Muscle layer of colon (tissue), 2 donors: ENCODE data around the gene TMEM205.
A peak's percentile ranks its signal among the peaks of the same experiment; 100 is the strongest.

Source experiments
- H3K27ac ChIP-seq: one replicate; pipeline ENCODE4 v1.7.0; 2013; ENCODE audit warnings: low read depth, mild to moderate bottlenecking, low read length, moderate library complexity
- H3K27me3 ChIP-seq, 2 donors: one replicate each; pipeline ENCODE4 v1.7.0; 2013; ENCODE audit warnings: low read length in 2 of 2, mild to moderate bottlenecking in 2 of 2; ENCODE audit not compliant: insufficient read depth in 2 of 2, control insufficient read depth in 1 of 2
- H3K36me3 ChIP-seq: one replicate; pipeline ENCODE4 v1.7.0; 2013; ENCODE audit warnings: mild to moderate bottlenecking, low read length; ENCODE audit not compliant: insufficient read depth
- H3K4me1 ChIP-seq: one replicate; pipeline ENCODE4 v1.7.0; 2013; ENCODE audit warnings: mild to moderate bottlenecking, low read length; ENCODE audit not compliant: insufficient read depth
- H3K4me3 ChIP-seq, 2 donors: one replicate each; pipeline ENCODE4 v1.7.0; 2013; ENCODE audit warnings: low read length in 2 of 2, low read depth in 1 of 2, mild to moderate bottlenecking in 1 of 2, moderate library complexity in 1 of 2
- H3K9ac ChIP-seq: one replicate; pipeline ENCODE4 v1.7.0; 2013; ENCODE audit warnings: low read length
- H3K9me3 ChIP-seq: one replicate; pipeline ENCODE4 v1.7.0; 2013; ENCODE audit warnings: mild to moderate bottlenecking, low read length
- donor health status: abdominal sarcoma.
- donor health status: Adenocarcinoma of cecum.

TMEM205 gene

GRCh38 chr19:11346104-11346940, at the start of gene TMEM205, which contains the start of gene CCDC159:
Gene TMEM205 (minus strand): TSS chr19:11346268. CDS start chr19:11345619, 649 bp downstream.
Gene CCDC159 (plus strand): TSS chr19:11346519. CDS start chr19:11346607, 88 bp downstream.
- Histone ChIP-seq H3K9me3 (no peaks in the 10 kb centered on the region), H3K36me3 (peaks cover 13% of the 10 kb centered on the region), H3K4me1 (peaks cover 24% of the 10 kb centered on the region), H3K9ac (peak within 1 kb of the TSS; percentile 87), H3K4me3 (peak within 1 kb of the TSS; percentile 65 to 73), H3K27ac (peak within 1 kb of the TSS; percentile 91), H3K27me3 (no peaks in the 10 kb centered on the region)

- Histone ChIP-seq H3K4me1 (no peaks in the 10 kb centered on the region), H3K36me3 (no peaks in the 10 kb centered on the region), H3K9me3 (no peaks in the 10 kb centered on the region), H3K4me3 (no peak overlapping the region), H3K9ac (no peak overlapping the region), H3K27ac (no peak overlapping the region), H3K27me3 (no peaks in the 10 kb centered on the region)
Measured at GRCh38 chr19:11390933-11391680, 45.0 kb upstream of the TMEM205 start.

GRCh38 chr19:11390359-11390758, 44.3 kb upstream of the TMEM205 start:
- no peak overlapping the region for H3K27ac ChIP-seq
- no peaks in the 10 kb centered on the region for H3K27me3 ChIP-seq
- no peak overlapping the region for H3K9ac ChIP-seq
- H3K4me3 ChIP-seq = no peak overlapping the region
- no peaks in the 10 kb centered on the region for H3K4me1 ChIP-seq
- no peaks in the 10 kb centered on the region for H3K9me3 ChIP-seq
- no peaks in the 10 kb centered on the region for H3K36me3 ChIP-seq

DNA sequence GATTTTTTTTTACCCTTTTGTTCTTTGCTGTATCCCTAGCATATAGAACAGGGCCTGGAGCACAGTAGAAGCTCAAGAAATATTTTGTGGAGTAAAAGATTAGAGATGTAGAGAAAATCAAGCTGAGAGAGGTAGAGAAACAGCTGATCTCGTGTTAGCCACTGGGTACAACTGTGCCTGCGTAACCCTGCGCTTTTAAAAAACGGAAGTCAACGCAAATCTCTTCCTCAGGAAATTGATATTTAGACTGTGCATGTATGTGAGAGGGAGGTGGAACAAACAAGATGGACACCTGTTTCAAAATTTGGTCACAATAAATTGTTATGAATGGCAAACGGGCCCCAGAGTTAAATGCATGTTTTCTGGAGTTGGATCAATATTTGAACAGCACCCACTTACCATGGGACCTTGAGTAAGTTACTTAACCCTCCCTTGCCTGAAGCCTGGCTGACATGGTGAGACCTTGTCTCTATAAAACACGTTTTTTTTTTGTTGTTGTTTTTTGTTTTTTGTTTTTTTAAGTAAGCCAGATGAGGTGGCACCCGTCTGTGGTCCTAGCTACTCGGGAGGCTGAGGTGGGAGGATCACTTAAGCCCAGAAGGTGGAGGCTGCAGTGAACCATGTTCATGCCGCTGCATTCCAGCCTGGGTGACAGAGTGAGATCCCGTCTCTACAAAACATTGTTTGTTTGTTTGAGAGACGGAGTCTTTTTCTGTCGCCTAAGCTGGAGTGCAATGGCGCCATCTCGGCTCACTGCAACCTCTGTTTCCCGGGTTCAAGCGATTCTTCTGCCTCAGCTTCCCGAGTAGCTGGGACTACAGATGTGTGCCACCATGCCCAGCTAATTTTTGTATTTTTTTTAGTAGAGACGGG, 41.3 kb upstream of the TMEM205 start:
- Histone ChIP-seq H3K36me3 (no peaks in the 10 kb centered on the region), H3K9ac (no peak overlapping the region), H3K4me3 (no peak overlapping the region), H3K4me1 (no peaks in the 10 kb centered on the region), H3K27ac (no peak overlapping the region), H3K9me3 (no peaks in the 10 kb centered on the region), H3K27me3 (peaks cover 0 to 18% of the 10 kb centered on the region in 2 donors)

GRCh38 chr19:11384778-11385129, 38.7 kb upstream of the TMEM205 start:
- no peak overlapping the region for H3K9ac ChIP-seq
- H3K36me3 ChIP-seq = no peaks in the 10 kb centered on the region
- H3K9me3 ChIP-seq = no peaks in the 10 kb centered on the region
- H3K27ac ChIP-seq = no peak overlapping the region
- H3K27me3 ChIP-seq = peaks cover 6 to 27% of the 10 kb centered on the region in 2 donors
- no peak overlapping the region for H3K4me3 ChIP-seq
- H3K4me1 ChIP-seq = peaks cover 17% of the 10 kb centered on the region

DNA sequence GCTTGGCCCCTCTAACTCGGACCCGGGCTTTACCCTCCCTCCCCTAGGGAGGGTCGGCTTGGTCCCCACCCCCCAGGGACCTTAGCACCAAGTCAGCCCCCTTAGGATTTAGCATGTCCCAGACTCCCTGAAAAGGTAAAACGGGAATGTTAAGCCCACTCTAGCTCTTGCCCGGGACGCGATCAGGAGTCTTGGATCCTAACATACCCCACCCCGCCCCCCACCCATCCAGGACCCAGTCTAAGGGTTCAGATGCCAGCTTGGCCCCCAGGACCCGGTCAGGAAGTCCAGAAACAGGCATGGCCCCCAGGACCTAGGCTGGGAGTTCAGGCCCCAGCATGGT, 37.6 kb upstream of the TMEM205 start:
- Histone ChIP-seq H3K4me1 (peaks cover 18% of the 10 kb centered on the region), H3K27ac (no peak overlapping the region), H3K36me3 (no peaks in the 10 kb centered on the region), H3K9ac (no peak overlapping the region), H3K27me3 (peaks cover 6 to 27% of the 10 kb centered on the region in 2 donors), H3K4me3 (no peak overlapping the region), H3K9me3 (no peaks in the 10 kb centered on the region)

DNA sequence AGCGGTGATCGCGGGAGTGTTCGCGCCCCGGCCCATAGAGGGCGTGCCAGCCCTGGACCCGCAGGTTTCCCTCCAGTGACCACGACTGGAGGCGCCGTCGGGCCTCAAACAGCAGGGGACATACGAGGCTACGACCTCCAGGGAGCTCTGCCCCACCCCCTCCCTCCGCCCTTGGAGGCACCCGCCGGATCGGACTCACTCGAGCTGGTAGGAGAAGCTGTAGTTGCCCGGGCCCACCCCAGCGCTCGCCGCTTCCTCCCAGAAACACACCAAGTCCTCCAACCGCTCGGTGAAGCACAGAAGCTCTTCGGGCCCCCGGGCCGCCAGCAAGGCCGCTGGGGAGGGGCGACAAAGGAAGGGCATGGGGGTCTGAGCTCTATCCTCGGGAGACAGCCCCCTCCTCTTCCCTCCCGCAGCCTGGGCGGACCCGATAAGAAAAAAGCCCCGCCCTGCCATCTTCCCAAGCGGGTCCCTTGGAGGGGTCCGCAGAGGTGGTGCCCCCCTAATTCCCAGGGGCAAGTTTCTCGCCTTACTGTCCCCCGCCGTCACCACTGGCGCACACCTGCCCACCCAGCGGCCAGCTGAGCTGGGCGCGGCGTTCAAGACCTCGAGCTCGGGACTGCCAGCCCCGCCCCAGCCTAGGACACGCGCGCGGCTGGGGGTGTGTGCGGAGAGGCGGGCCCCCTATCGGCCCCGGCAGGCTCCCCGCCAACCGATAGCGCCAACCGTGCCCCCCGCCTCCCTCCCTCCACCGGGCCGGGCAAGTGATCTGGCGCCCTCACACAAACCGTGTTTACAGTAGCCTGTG, 37.0 kb upstream of the TMEM205 start:
- H3K9me3 ChIP-seq = no peaks in the 10 kb centered on the region
- H3K36me3 ChIP-seq = no peaks in the 10 kb centered on the region
- H3K27me3 ChIP-seq = peaks cover 6 to 27% of the 10 kb centered on the region in 2 donors
- H3K9ac ChIP-seq = no peak overlapping the region
- H3K4me1 ChIP-seq = peaks cover 24% of the 10 kb centered on the region
- no peak overlapping the region for H3K27ac ChIP-seq
- H3K4me3 ChIP-seq = no peak overlapping the region

- Histone ChIP-seq H3K4me1 (peaks cover 42% of the 10 kb centered on the region), H3K27me3 (peaks cover 6 to 27% of the 10 kb centered on the region in 2 donors), H3K36me3 (no peaks in the 10 kb centered on the region), H3K4me3 (peak overlapping the region; percentile 67 to 73), H3K27ac (peak overlapping the region; percentile 73), H3K9ac (no peak overlapping the region), H3K9me3 (no peaks in the 10 kb centered on the region)
Measured at GRCh38 chr19:11380653-11381537, 34.8 kb upstream of the TMEM205 start.

- Histone ChIP-seq H3K27ac (no peak overlapping the region), H3K27me3 (peaks cover 6 to 27% of the 10 kb centered on the region in 2 donors), H3K36me3 (no peaks in the 10 kb centered on the region), H3K9ac (no peak overlapping the region), H3K4me3 (peak overlapping the region in 1 of 2 donors; percentile 73), H3K9me3 (no peaks in the 10 kb centered on the region), H3K4me1 (peaks cover 50% of the 10 kb centered on the region)
Measured at GRCh38 chr19:11379857-11380350, 33.8 kb upstream of the TMEM205 start.
